ENCODE results near the gene ENDOU. TPM values are rescaled to one million over a fixed set of nuclear protein-coding genes. Genes with fewer than 3 reads are reported as not detected.

Gene ENDOU
- total RNA-seq, 4 donors from 2014 or later = 0.32 TPM; not detected in 3

DNA sequence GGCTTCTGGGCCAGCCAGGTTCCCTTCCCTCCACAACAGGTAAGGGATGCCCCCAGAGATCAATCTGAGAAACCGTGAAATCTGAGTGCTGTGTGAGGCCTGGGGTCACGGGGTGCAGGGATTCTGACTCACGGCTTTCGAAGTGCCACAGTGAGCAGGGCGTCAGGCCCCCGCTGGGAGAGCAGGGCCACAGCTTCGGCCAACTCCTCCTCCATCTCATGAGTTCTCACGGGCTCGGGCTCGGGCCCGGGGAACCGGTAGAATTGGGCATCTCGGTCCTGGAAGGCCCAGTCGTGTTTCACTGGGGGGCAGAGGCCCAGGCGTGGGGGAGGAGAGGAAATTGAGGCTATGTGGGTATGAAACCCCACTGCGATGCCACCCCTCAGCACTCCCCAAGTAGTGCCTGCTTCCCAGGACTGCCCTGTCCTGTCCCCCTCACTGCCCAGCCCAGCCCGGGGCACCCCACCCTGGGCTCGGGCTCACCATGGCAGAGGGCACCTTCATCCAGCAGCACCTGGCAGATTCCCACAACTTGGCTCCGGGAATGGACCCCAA, 25.7 kb upstream of the ENDOU start:
- WGBS, 2 donors (ENCODE audit: low coverage in 1 of 2) = 89% methylated on average over 19 of the region's 19 CpGs; no CpG with 5 or more reads in 1 of the 2 donors
- no peak for TF ChIP-seq POLR2A (IDR thresholded peaks at IDR 0.05)
- no peak for TF ChIP-seq EP300 (IDR thresholded peaks at IDR 0.05; ENCODE audit: low read depth)
- TF ChIP-seq, protein P1, sequence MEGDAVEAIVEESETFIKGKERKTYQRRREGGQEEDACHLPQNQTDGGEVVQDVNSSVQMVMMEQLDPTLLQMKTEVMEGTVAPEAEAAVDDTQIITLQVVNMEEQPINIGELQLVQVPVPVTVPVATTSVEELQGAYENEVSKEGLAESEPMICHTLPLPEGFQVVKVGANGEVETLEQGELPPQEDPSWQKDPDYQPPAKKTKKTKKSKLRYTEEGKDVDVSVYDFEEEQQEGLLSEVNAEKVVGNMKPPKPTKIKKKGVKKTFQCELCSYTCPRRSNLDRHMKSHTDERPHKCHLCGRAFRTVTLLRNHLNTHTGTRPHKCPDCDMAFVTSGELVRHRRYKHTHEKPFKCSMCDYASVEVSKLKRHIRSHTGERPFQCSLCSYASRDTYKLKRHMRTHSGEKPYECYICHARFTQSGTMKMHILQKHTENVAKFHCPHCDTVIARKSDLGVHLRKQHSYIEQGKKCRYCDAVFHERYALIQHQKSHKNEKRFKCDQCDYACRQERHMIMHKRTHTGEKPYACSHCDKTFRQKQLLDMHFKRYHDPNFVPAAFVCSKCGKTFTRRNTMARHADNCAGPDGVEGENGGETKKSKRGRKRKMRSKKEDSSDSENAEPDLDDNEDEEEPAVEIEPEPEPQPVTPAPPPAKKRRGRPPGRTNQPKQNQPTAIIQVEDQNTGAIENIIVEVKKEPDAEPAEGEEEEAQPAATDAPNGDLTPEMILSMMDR (IDR thresholded peaks at IDR 0.05) = no peak
- TF ChIP-seq POLR2AphosphoS5 (IDR thresholded peaks at IDR 0.05) = no peak
- intact Hi-C loops (cut with DNase I; ENCODE audit: low total_unique reads) (no loop called here), in situ Hi-C loops (cut with MboI; ENCODE audit: low pct_ligation_motif_present in 1 of 4, low pct_unique_long_range_greater_than_20kb in 1 of 4, low sequenced_read_pairs in 3 of 4) (no loop called here)
- no peaks in the 10 kb centered on the region for H3K27me3 ChIP-seq
- no peak for DNase-seq
- no peaks in the 10 kb centered on the region for H3K9me3 ChIP-seq
- peaks cover 15 to 35% (median 30%) of the 10 kb centered on the region in 4 donors for H3K4me1 ChIP-seq
- H3K36me3 ChIP-seq = no peaks in the 10 kb centered on the region
- H3K27ac ChIP-seq = no peak overlapping the region
- no peak overlapping the region for H3K4me3 ChIP-seq

DNA sequence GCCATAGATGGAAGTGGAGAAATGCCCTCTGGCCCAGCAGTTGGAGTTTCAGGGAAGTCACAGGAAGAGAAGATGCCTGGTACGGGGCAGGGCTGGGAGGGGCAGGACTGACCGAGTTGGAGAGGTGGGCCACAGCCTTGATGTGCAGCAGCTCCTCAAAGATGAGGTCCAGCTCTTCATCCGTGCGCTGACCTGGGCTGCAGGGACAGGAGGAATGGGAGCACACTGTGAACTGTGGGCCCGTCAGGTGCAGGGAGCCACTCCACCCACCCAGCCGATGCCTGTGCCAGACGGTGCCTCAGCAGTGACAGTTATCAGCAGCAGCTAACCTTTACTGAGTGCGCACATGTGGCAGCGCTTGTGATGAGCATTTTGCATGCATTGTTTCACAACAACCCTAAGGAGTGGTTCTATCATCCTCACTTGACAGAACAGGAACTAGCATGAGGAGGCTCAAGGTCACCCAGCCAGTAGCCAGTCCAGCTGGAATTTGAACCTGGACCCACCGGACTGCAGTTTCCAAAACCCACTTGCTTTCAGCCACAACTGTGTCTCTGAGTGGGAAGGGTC, 25.0 kb upstream of the ENDOU start:
- no peak overlapping the region for H3K4me3 ChIP-seq
- no peaks in the 10 kb centered on the region for H3K36me3 ChIP-seq
- no peaks in the 10 kb centered on the region for H3K27me3 ChIP-seq
- peaks cover 12 to 28% (median 23%) of the 10 kb centered on the region in 4 donors for H3K4me1 ChIP-seq
- TF ChIP-seq, protein P1 (IDR thresholded peaks at IDR 0.05) = no peak
- TF ChIP-seq EP300 (IDR thresholded peaks at IDR 0.05; ENCODE audit: low read depth) (no peak), POLR2A (IDR thresholded peaks at IDR 0.05) (no peak), POLR2AphosphoS5 (IDR thresholded peaks at IDR 0.05) (no peak)
- in situ Hi-C loops (cut with MboI; ENCODE audit: low pct_ligation_motif_present in 1 of 4, low pct_unique_long_range_greater_than_20kb in 1 of 4, low sequenced_read_pairs in 3 of 4) = no loop called here
- no peak for DNase-seq
- intact Hi-C loops (cut with DNase I; ENCODE audit: low total_unique reads) = no loop called here
- 78 to 100% methylated on average over 2 to 10 of the region's 10 CpGs for WGBS, 2 donors (ENCODE audit: low coverage in 1 of 2)
- no peaks in the 10 kb centered on the region for H3K9me3 ChIP-seq
- no peak overlapping the region for H3K27ac ChIP-seq

DNA sequence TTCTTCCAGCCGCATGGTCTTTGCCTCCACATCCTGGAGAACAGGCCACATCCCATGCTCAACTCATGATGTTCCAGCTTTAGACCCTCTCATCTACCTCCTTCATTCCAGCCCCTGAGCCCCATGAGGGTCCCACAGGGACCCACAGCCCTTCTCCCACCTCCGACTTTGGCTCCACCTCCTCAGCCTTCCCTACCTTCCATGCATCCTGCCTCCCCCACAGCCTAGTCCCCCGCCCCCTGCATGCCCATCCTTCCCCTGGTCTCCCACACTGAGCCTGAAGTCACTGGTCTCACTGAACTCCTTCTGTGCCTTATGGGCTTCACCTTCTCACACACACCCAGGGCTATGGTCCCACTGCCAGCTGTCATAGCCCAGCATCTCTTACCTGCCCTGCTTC, 23.6 kb upstream of the ENDOU start:
- no peak overlapping the region for H3K4me3 ChIP-seq
- intact Hi-C loops (cut with DNase I; ENCODE audit: low total_unique reads) (no loop called here), in situ Hi-C loops (cut with MboI; ENCODE audit: low pct_ligation_motif_present in 1 of 4, low pct_unique_long_range_greater_than_20kb in 1 of 4, low sequenced_read_pairs in 3 of 4) (loop anchor here in 2 of 4 donors (25.0 kb wide), 2 partner anchors 88 to 213 kb away; partner anchors contain the start of gene TMEM106C (in 1 of the 2))
- no peaks in the 10 kb centered on the region for H3K36me3 ChIP-seq
- H3K9me3 ChIP-seq = no peaks in the 10 kb centered on the region
- peaks cover 7 to 14% (median 9%) of the 10 kb centered on the region in 4 donors for H3K4me1 ChIP-seq
- no peaks in the 10 kb centered on the region for H3K27me3 ChIP-seq
- WGBS, 2 donors (ENCODE audit: low coverage in 1 of 2) = 79 to 91% methylated on average over 2 to 3 of the region's 3 CpGs
- DNase-seq = no peak
- TF ChIP-seq, protein P1 (IDR thresholded peaks at IDR 0.05) = no peak
- no peak for TF ChIP-seq EP300 (IDR thresholded peaks at IDR 0.05; ENCODE audit: low read depth)
- no peak for TF ChIP-seq POLR2AphosphoS5 (IDR thresholded peaks at IDR 0.05)
- TF ChIP-seq POLR2A (IDR thresholded peaks at IDR 0.05) = no peak
- H3K27ac ChIP-seq = no peak overlapping the region

DNA sequence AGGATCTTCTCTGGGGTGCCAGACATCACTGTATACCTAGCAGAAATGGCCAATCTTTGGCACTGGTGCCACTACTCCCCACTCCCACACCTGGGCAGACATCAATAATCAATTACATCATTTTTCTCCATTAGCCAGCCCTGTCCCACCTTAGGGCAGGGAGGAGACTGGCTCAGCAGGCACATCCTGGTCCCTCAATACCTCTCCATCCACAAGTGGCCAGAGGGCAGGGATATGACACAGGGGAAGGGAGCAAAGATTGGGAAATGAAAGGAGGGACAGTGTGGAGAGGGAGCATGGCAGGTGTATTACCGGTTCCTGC, 23.2 kb upstream of the ENDOU start:
- Histone ChIP-seq H3K4me1 (peaks cover 3 to 9% (median 5%) of the 10 kb centered on the region in 4 donors), H3K27ac (no peak overlapping the region), H3K4me3 (no peak overlapping the region), H3K9me3 (no peaks in the 10 kb centered on the region), H3K36me3 (no peaks in the 10 kb centered on the region), H3K27me3 (no peaks in the 10 kb centered on the region)
- 100% methylated on average over 1 of the region's 1 CpG for WGBS, 2 donors (ENCODE audit: low coverage in 1 of 2)
- DNase-seq = no peak
- intact Hi-C loops (cut with DNase I; ENCODE audit: low total_unique reads) = no loop called here
- in situ Hi-C loops (cut with MboI; ENCODE audit: low pct_ligation_motif_present in 1 of 4, low pct_unique_long_range_greater_than_20kb in 1 of 4, low sequenced_read_pairs in 3 of 4) = loop anchor here in 2 of 4 donors (25.0 kb wide), 2 partner anchors 89 to 214 kb away; partner anchors contain the start of gene TMEM106C (in 1 of the 2)
- TF ChIP-seq POLR2AphosphoS5 (IDR thresholded peaks at IDR 0.05) (no peak), EP300 (IDR thresholded peaks at IDR 0.05; ENCODE audit: low read depth) (no peak), POLR2A (IDR thresholded peaks at IDR 0.05) (no peak)
- TF ChIP-seq, protein P1 (IDR thresholded peaks at IDR 0.05) = no peak
